ENCODE results near the gene SLC16A9. TPM values are rescaled to one million over a fixed set of nuclear protein-coding genes. Genes with fewer than 3 reads are reported as not detected.

SLC16A9 gene
- total and polyA plus RNA-seq, 2 donors (not counting 3 experiments of a cell fraction or from before 2014, with no cell fraction given) = 0.35 TPM; not detected in 1

- no peaks in the 10 kb centered on the region for H3K9me3 ChIP-seq (replicated peaks; ENCODE audit: control insufficient read depth, insufficient read depth, low read length)
- no peak overlapping the region for H3K9ac ChIP-seq (replicated peaks; ENCODE audit: extremely low read depth, insufficient read depth, low read length)
- no peak for TF ChIP-seq POLR2AphosphoS5 (IDR thresholded peaks at IDR 0.05; ENCODE audit: insufficient read depth, low read depth, low read length)
- intact Hi-C loops (cut with micrococcal nuclease) = no loop called here
- ChIA-PET POLR2A (no interaction called here), CTCF (interaction anchor here (1.3 to 1.6 kb wide), 2 partner anchors 90 to 119 kb away, joined by 3 to 4 read pairs; no protein-coding TSS in a partner anchor)
- dilution Hi-C loops (cut with MboI; ENCODE audit: extremely low pct_ligation_motif_present, low sequenced_read_pairs) = no loop called here
- no peaks in the 10 kb centered on the region for H3K36me3 ChIP-seq (ENCODE audit: control insufficient read depth in 2 of 2, extremely low read depth in 1 of 2, insufficient read depth in 2 of 2, low read length in 2 of 2)
- no peak overlapping the region for H3K27ac ChIP-seq (ENCODE audit: insufficient read depth, low read depth, low read length)
- FAIRE-seq = no peak
- no peak for DNase-seq (ENCODE audit: low read depth, low spot score)
- H3K4me3 ChIP-seq (replicated peaks in 1 of 3; ENCODE audit: insufficient read depth in 1 of 3, low read depth in 1 of 3, low read length in 3 of 3) = no peak overlapping the region
- no peak overlapping the region for H3K4me2 ChIP-seq (ENCODE audit: insufficient read depth, low read length)
- H3K79me2 ChIP-seq (ENCODE audit: control insufficient read depth, insufficient read depth, low read length) = no peaks in the 10 kb centered on the region
- H3K27me3 ChIP-seq (ENCODE audit: control insufficient read depth in 2 of 2, insufficient read depth in 2 of 2, low read length in 2 of 2) = peaks cover 14 to 34% of the 10 kb centered on the region in 2 experiments
- no peaks in the 10 kb centered on the region for H3K9me1 ChIP-seq (replicated peaks; ENCODE audit: control insufficient read depth, extremely low read depth, insufficient read depth, low read length)
- BruUV-seq (replicated peaks) = no TSS peak
- H4K20me1 ChIP-seq (replicated peaks; ENCODE audit: control insufficient read depth, extremely low read depth, insufficient read depth, low read length) = no peaks in the 10 kb centered on the region
- H3K4me1 ChIP-seq (ENCODE audit: control insufficient read depth, extremely low read depth, insufficient read depth, low read length) = peaks cover 5% of the 10 kb centered on the region
- no peak overlapping the region for H2AFZ ChIP-seq (ENCODE audit: low read depth, low read length)
Observed at GRCh38 chr10:59713196-59713821, 3.7 kb upstream of the SLC16A9 start.

- Histone ChIP-seq H3K9ac (replicated peaks; ENCODE audit: extremely low read depth, insufficient read depth, low read length) (no peak overlapping the region), H3K9me3 (replicated peaks; ENCODE audit: control insufficient read depth, insufficient read depth, low read length) (no peaks in the 10 kb centered on the region), H2AFZ (ENCODE audit: low read depth, low read length) (no peak overlapping the region), H3K9me1 (replicated peaks; ENCODE audit: control insufficient read depth, extremely low read depth, insufficient read depth, low read length) (no peaks in the 10 kb centered on the region), H3K36me3 (ENCODE audit: control insufficient read depth in 2 of 2, extremely low read depth in 1 of 2, insufficient read depth in 2 of 2, low read length in 2 of 2) (no peaks in the 10 kb centered on the region), H4K20me1 (replicated peaks; ENCODE audit: control insufficient read depth, extremely low read depth, insufficient read depth, low read length) (no peaks in the 10 kb centered on the region), H3K79me2 (ENCODE audit: control insufficient read depth, insufficient read depth, low read length) (no peaks in the 10 kb centered on the region), H3K27ac (ENCODE audit: insufficient read depth, low read depth, low read length) (no peak overlapping the region), H3K4me1 (ENCODE audit: control insufficient read depth, extremely low read depth, insufficient read depth, low read length) (peaks cover 5% of the 10 kb centered on the region), H3K4me3 (replicated peaks in 1 of 3; ENCODE audit: insufficient read depth in 1 of 3, low read depth in 1 of 3, low read length in 3 of 3) (no peak overlapping the region), H3K27me3 (ENCODE audit: control insufficient read depth in 2 of 2, insufficient read depth in 2 of 2, low read length in 2 of 2) (peaks cover 18 to 41% of the 10 kb centered on the region in 2 experiments), H3K4me2 (ENCODE audit: insufficient read depth, low read length) (no peak overlapping the region)
- FAIRE-seq (no peak), DNase-seq (ENCODE audit: low read depth, low spot score) (no peak)
- intact Hi-C loops (cut with micrococcal nuclease) (no loop called here), dilution Hi-C loops (cut with MboI; ENCODE audit: extremely low pct_ligation_motif_present, low sequenced_read_pairs) (no loop called here)
- TF ChIP-seq EZH2 (IDR thresholded peaks at IDR 0.05; ENCODE audit: borderline replicate concordance, low read depth, low read length, severe bottlenecking) = no peak
- TF ChIP-seq CTCF (IDR thresholded peaks at IDR 0.05; ENCODE audit: extremely low read depth in 1 of 2, insufficient read depth in 1 of 2, low read depth in 1 of 2, low read length in 2 of 2) = no peak
- TF ChIP-seq FOS (IDR thresholded peaks at IDR 0.05; ENCODE audit: borderline replicate concordance, insufficient read depth, low read length) = no peak
- TF ChIP-seq MAX (IDR thresholded peaks at IDR 0.05; ENCODE audit: insufficient read depth, insufficient read length) = no peak
- TF ChIP-seq POLR2AphosphoS5 (IDR thresholded peaks at IDR 0.05; ENCODE audit: insufficient read depth, low read depth, low read length) = no peak
- TF ChIP-seq JUN (IDR thresholded peaks at IDR 0.05; ENCODE audit: borderline replicate concordance, insufficient read depth, insufficient read length, low read depth) = no peak
- TF ChIP-seq MYC (IDR thresholded peaks at IDR 0.05; ENCODE audit: low read depth, low read length) = no peak
- TF ChIP-seq GATA2 (IDR thresholded peaks at IDR 0.05; ENCODE audit: insufficient read depth, insufficient read length, low read depth, low read length) = no peak
- TF ChIP-seq POLR2A (IDR thresholded peaks at IDR 0.05; ENCODE audit: low read depth, low read length) = no peak
- BruUV-seq (replicated peaks) = no TSS peak
- CTCF ChIA-PET = interaction anchor here (0.9 to 1.3 kb wide), 2 partner anchors 17 to 89 kb away, joined by 3 to 4 read pairs; no protein-coding TSS in a partner anchor
- POLR2A ChIA-PET = no interaction called here
Observed at GRCh38 chr10:59711871-59712494, 2.3 kb upstream of the SLC16A9 start.

All from endothelial cell of umbilical vein (primary cell).